Motor neuron (in vitro differentiated cells): Measurements from ENCODE around the gene SYCP1. TPM values are rescaled to one million over a fixed set of nuclear protein-coding genes. Genes with fewer than 3 reads are reported as not detected.
"Not testable (repeated sequence)": the region's sequence is repeated elsewhere in the genome, so short reads cannot be mapped to it uniquely, and the experiment has no call there.

Experiments used
- ATAC-seq, 8 experiments: fragments of 200-7000 bp; cut with Tn5 transposase; replicated peaks in 6 of 8; 2 replicates each; pipeline ENCODE4 v1.8.0; 2021; ENCODE audit warnings: mild to moderate bottlenecking in 8 of 8, moderate library complexity in 8 of 8
- H3K27ac ChIP-seq, 2 donors: fragments of 250-450 bp; sonication (Bioruptor Pico); 2 replicates each; pipeline ENCODE4 v1.9.0; 2021; ENCODE audit warnings: antibody characterized with exemption in 2 of 2, mild to moderate bottlenecking in 2 of 2, moderate library complexity in 1 of 2
- H3K4me1 ChIP-seq, 2 donors: fragments of 250-450 bp; sonication (Bioruptor Pico); replicated peaks in 1 of 2; 2 replicates each; pipeline ENCODE4 v1.6.1; 2021; ENCODE audit warnings: antibody characterized with exemption in 2 of 2, mild to moderate bottlenecking in 2 of 2, moderate library complexity in 1 of 2
- H3K4me3 ChIP-seq, 5 donors: fragments of 250-450 bp; sonication (Bioruptor Pico); 2 replicates each; pipeline ENCODE4 v1.9.0; 2021; ENCODE audit warnings: antibody characterized with exemption in 5 of 5, mild to moderate bottlenecking in 5 of 5, moderate library complexity in 4 of 5
- WGBS, 10 experiments: fragments of 450-650 bp; shearing (Covaris generic); methylation state at CpG; one replicate each; pipeline ENCODE4 v1.0.0; 2022; 5-methylcytosine and 5-hydroxymethylcytosine counted together
- in situ Hi-C, 9 experiments: fragments of 400-800 bp; cut with MboI; loops; one replicate each; pipeline ENCODE4 v1.15.0; 2021; ENCODE audit warnings: low sequenced_read_pairs in 9 of 9, low pct_unique_long_range_greater_than_20kb in 2 of 9; ENCODE audit not compliant: unreplicated experiment in 9 of 9
- total RNA-seq, 8 experiments: library from RNA; unstranded; fragments of 300-600 nt; gene quantifications; 2 replicates each; pipeline versions ENCODE4 v1.2.3 to v1.2.4, GENCODE V29; 2022

The SYCP1 gene, protein sequence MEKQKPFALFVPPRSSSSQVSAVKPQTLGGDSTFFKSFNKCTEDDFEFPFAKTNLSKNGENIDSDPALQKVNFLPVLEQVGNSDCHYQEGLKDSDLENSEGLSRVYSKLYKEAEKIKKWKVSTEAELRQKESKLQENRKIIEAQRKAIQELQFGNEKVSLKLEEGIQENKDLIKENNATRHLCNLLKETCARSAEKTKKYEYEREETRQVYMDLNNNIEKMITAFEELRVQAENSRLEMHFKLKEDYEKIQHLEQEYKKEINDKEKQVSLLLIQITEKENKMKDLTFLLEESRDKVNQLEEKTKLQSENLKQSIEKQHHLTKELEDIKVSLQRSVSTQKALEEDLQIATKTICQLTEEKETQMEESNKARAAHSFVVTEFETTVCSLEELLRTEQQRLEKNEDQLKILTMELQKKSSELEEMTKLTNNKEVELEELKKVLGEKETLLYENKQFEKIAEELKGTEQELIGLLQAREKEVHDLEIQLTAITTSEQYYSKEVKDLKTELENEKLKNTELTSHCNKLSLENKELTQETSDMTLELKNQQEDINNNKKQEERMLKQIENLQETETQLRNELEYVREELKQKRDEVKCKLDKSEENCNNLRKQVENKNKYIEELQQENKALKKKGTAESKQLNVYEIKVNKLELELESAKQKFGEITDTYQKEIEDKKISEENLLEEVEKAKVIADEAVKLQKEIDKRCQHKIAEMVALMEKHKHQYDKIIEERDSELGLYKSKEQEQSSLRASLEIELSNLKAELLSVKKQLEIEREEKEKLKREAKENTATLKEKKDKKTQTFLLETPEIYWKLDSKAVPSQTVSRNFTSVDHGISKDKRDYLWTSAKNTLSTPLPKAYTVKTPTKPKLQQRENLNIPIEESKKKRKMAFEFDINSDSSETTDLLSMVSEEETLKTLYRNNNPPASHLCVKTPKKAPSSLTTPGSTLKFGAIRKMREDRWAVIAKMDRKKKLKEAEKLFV
- under 1 TPM in 2 of 8 experiments, not detected in 6; 0.15 to 0.99 TPM for total RNA-seq

DNA sequence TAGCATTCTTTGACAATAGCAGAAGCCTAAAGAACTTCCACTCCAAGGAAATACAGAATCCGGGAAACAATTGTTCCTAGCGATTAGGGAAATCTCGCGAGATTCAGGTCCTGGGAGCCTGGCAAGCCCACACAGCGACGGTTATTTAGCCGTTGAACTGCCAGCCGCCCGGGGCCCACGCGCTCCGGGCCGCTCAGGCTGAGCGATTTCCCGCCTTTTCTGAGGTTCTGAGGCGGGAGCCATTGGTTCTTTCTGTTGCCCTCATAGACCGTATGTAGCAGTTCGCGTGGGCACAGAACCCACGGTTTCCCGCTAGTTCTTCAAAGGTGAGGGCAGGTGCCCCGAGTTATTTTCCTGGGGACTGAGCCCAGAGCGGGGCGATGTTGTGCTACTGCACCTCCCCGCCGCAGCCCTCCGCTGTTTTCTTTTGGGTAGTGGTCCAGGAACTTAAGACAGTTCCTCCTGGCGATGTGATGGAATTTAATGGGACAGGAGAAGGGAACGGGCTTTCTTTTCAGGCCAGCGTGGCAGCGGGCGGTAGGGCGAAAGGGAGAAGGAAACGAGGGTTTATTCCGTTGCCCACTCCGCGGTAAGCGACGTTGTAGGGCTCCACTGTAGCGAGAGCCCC, at the start of gene SYCP1:
SYCP1 (plus strand) TSS at position 171 of the 628 bp plus-strand sequence. CDS start 602 bp downstream, outside the sequence.
- ATAC-seq, result no peak
- in situ Hi-C loops, result no loop called here
- Histone ChIP-seq H3K4me1 (no peaks in the 10 kb centered on the region), H3K27ac (no peak within 1 kb of the TSS), H3K4me3 (no peak within 1 kb of the TSS)
- 36 to 100% (median 86%) methylated on average over 1 to 38 of the region's 40 CpGs for WGBS, 10 experiments

GRCh38 chr1:114819869-114820268, 34.8 kb upstream of the SYCP1 start:
- in situ Hi-C loops, result no loop called here
- no peak overlapping the region for H3K4me3 ChIP-seq
- no peaks in the 10 kb centered on the region for H3K4me1 ChIP-seq
- no peak overlapping the region for H3K27ac ChIP-seq
- 0 to 79% (median 50%) methylated on average over 1 to 3 of the region's 3 CpGs for WGBS, 10 experiments
- ATAC-seq, result no peak

- Histone ChIP-seq H3K27ac (no peak overlapping the region), H3K4me1 (no peaks in the 10 kb centered on the region), H3K4me3 (no peak overlapping the region)
- in situ Hi-C loops, result no loop called here
- no peak for ATAC-seq
- WGBS, 10 experiments, result 47 to 100% (median 82%) methylated on average over 1 to 2 of the region's 2 CpGs; no CpG with 5 or more reads in 1 of the 10 experiments
Observed at GRCh38 chr1:114820392-114820791, 34.3 kb upstream of the SYCP1 start.

GRCh38 chr1:114821978-114822377, 32.7 kb upstream of the SYCP1 start:
- in situ Hi-C loops, result no loop called here
- Histone ChIP-seq H3K4me3 (no peak overlapping the region), H3K4me1 (no peaks in the 10 kb centered on the region), H3K27ac (no peak overlapping the region)
- no peak for ATAC-seq

- Histone ChIP-seq H3K4me3 (no peak overlapping the region), H3K27ac (no peak overlapping the region), H3K4me1 (no peaks in the 10 kb centered on the region)
- in situ Hi-C loops, result no loop called here
- whole genome bisulfite sequencing, 10 experiments, result 39 to 81% (median 68%) methylated on average over 1 to 5 of the region's 5 CpGs; no CpG with 5 or more reads in 1 of the 10 experiments
- peak in 2 of 8 experiments; percentile 35 to 36 for ATAC-seq
Observed at GRCh38 chr1:114828251-114828650, 26.4 kb upstream of the SYCP1 start.

DNA sequence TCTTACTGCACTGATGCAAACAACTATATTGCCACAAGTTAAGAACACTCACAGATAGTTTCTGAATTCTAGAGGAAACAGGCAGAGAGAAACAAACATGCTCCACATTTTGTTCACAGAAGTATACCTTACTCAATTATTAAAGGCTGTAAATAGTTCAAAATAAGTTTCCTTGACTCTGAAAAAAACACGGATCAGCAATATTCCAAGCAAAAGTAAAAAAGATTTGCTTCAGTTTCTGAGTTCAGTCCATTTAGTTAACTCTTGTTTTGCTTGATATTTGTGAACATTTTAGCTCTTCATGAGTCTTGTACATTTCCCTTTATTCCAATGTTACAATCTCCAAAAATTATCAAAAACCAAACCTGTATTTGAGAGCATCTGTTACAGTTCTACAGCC, 24.6 kb upstream of the SYCP1 start:
- ATAC-seq, H3K4me3 ChIP-seq, H3K27ac ChIP-seq, H3K4me1 ChIP-seq, in situ Hi-C loops: not testable (repeated sequence)
- WGBS, 10 experiments, result 60 to 93% (median 83%) methylated on average over 1 of the region's 1 CpG; no CpG with 5 or more reads in 1 of the 10 experiments

GRCh38 chr1:114831276-114831994, 23.2 kb upstream of the SYCP1 start:
- 4 to 100% (median 69%) methylated on average over 1 to 5 of the region's 5 CpGs for WGBS, 10 experiments

DNA sequence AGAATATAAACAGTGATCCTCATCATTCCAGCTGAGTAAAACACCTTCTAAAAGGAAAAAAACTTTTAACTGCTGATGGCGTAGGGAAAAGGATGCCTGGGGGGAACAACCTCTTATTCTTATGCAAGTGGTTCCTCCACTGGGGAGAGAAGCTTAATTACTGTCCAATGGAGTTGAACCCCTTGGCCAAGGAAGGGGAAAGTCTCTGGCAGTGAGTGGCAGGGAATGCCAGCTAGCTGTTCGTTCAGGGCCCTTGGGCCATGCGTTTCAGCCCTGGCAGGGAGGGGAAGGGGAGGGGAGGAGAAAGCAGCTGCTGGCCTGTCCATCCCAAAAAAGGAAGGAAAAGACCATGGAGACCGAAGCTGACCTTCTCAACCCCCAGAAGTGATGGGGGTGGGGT, 22.6 kb upstream of the SYCP1 start:
- H3K4me1 ChIP-seq, result no peaks in the 10 kb centered on the region
- H3K4me3 ChIP-seq, result no peak overlapping the region
- 47 to 88% (median 75%) methylated on average over 1 to 3 of the region's 4 CpGs; no CpG with 5 or more reads in 6 of the 10 experiments for whole genome bisulfite sequencing, 10 experiments
- H3K27ac ChIP-seq, result no peak overlapping the region
- in situ Hi-C loops, result no loop called here
- peak in 1 of 8 experiments; percentile 29 for ATAC-seq

More at GRCh38 chr1:114831276-114831994, 23.2 kb upstream of the SYCP1 start:
- ATAC-seq, result peak in 3 of 8 experiments; percentile 86 to 93 (median 89)
- in situ Hi-C loops, result no loop called here
- H3K27ac ChIP-seq, result no peak overlapping the region
- H3K4me3 ChIP-seq, result no peak overlapping the region
- no peaks in the 10 kb centered on the region for H3K4me1 ChIP-seq

DNA sequence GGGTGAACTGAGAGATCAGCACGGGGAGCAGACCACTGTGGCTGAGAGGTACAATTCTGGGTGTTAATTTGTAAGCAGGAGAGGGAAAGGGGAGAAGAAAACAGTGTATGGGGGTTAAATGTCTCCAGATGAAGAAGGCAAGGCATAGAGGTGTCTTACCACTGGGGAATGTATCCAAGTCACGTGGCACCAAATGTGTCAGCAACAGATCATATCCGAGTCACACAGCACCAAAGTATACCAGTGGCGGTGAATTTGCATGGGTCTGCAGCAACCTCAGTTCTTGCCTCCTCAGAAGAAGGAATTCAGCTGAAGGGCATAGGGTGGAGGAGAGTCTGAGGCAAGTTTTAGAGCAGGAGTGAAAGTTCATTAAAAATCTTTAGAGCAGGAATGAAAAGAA, 21.2 kb upstream of the SYCP1 start:
- H3K27ac ChIP-seq, result no peak overlapping the region
- WGBS, 10 experiments, result 41 to 94% (median 78%) methylated on average over 1 to 4 of the region's 4 CpGs; no CpG with 5 or more reads in 2 of the 10 experiments
- no peak overlapping the region for H3K4me3 ChIP-seq
- no peak for ATAC-seq
- in situ Hi-C loops, result no loop called here
- no peaks in the 10 kb centered on the region for H3K4me1 ChIP-seq

DNA sequence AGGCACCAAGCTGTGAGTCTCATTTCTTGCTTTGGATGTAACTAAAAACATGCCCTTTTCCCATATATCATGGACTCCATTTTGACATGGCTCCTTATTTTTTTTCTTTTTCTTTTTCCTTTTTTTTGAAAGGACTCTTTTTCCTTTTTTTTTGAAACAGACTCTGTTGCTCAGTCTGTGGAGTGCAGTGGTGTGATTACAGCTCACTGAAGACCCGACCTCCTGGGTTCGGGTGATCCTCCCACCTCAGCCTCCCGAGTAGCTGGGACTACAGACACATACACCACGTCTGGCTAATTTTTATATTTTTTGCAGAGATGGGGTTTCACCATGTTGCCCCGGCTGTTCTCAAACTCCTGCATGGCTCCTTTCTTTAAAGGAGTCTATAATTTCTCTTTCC, 10.4 kb upstream of the SYCP1 start:
- no peaks in the 10 kb centered on the region for H3K4me1 ChIP-seq
- WGBS, 10 experiments, result 44 to 85% (median 70%) methylated on average over 2 to 5 of the region's 5 CpGs
- ATAC-seq, result no peak
- H3K27ac ChIP-seq, result no peak overlapping the region
- in situ Hi-C loops, result no loop called here
- no peak overlapping the region for H3K4me3 ChIP-seq

- in situ Hi-C loops, result no loop called here
- Histone ChIP-seq H3K27ac (no peak overlapping the region), H3K4me3 (no peak overlapping the region), H3K4me1 (no peaks in the 10 kb centered on the region)
- WGBS, 10 experiments, result 68 to 100% (median 89%) methylated on average over 1 to 14 of the region's 15 CpGs; no CpG with 5 or more reads in 2 of the 10 experiments
- no peak for ATAC-seq
Observed at GRCh38 chr1:114853584-114853983, 1.1 kb upstream of the SYCP1 start.

- in situ Hi-C loops, result no loop called here
- WGBS, 10 experiments, result 39 to 81% (median 65%) methylated on average over 1 to 3 of the region's 3 CpGs
- Histone ChIP-seq H3K4me3 (no peak overlapping the region), H3K4me1 (no peaks in the 10 kb centered on the region), H3K27ac (no peak overlapping the region)
- ATAC-seq, result no peak
Observed at GRCh38 chr1:114861384-114861783, 6.7 kb downstream of the SYCP1 start.
